ENCODE data around the gene TRMU.

The TRMU gene

GRCh38 chr22:46355996-46356471 is 20.5 kb downstream of the TRMU start:
- DNase-seq (ENCODE audit: low spot score), result no peak

- DNase-seq (ENCODE audit: low spot score), result no peak
Measured at GRCh38 chr22:46356496-46357480, 21.3 kb downstream of the TRMU start.

- DNase-seq (ENCODE audit: low spot score), result no peak
Measured at GRCh38 chr22:46357711-46358520, 22.4 kb downstream of the TRMU start.

- DNase-seq (ENCODE audit: low spot score), result no peak
Measured at GRCh38 chr22:46358766-46359165, 23.3 kb downstream of the TRMU start.

GRCh38 chr22:46359362-46359761 is 23.8 kb downstream of the TRMU start:
- DNase-seq (ENCODE audit: low spot score), result no peak

GRCh38 chr22:46360097-46360496 is 24.6 kb downstream of the TRMU start:
- no peak for DNase-seq (ENCODE audit: low spot score)

- DNase-seq (ENCODE audit: low spot score), result no peak
Measured at GRCh38 chr22:46360891-46361290, 25.4 kb downstream of the TRMU start.

GRCh38 chr22:46361826-46362202 is 26.3 kb downstream of the TRMU start:
- no peak for DNase-seq (ENCODE audit: low spot score)

- DNase-seq (ENCODE audit: low spot score), result no peak
Measured at GRCh38 chr22:46362203-46362933, 26.9 kb downstream of the TRMU start.

GRCh38 chr22:46362934-46363515 is 27.5 kb downstream of the TRMU start:
- no peak for DNase-seq (ENCODE audit: low spot score)

GRCh38 chr22:46363611-46364321 is 28.3 kb downstream of the TRMU start:
- no peak for DNase-seq (ENCODE audit: low spot score)

- no peak for DNase-seq (ENCODE audit: low spot score)
Measured at GRCh38 chr22:46364341-46365165, 29.0 kb downstream of the TRMU start.

- no peak for DNase-seq (ENCODE audit: low spot score)
Measured at GRCh38 chr22:46365166-46365624, 29.7 kb downstream of the TRMU start.

- DNase-seq (ENCODE audit: low spot score), result no peak
Measured at GRCh38 chr22:46366327-46366731, 30.8 kb downstream of the TRMU start.

GRCh38 chr22:46366801-46367706 is 31.5 kb downstream of the TRMU start:
- DNase-seq (ENCODE audit: low spot score), result no peak

GRCh38 chr22:46367707-46368191 is 32.2 kb downstream of the TRMU start:
- no peak for DNase-seq (ENCODE audit: low spot score)

- no peak for DNase-seq (ENCODE audit: low spot score)
Measured at GRCh38 chr22:46368422-46368821, 32.9 kb downstream of the TRMU start.

GRCh38 chr22:46368871-46369715 is 33.6 kb downstream of the TRMU start:
- DNase-seq (ENCODE audit: low spot score), result no peak
